Left ventricle myocardium inferior (tissue), 1 donor: Measurements from ENCODE around the gene TP63. TPM values are rescaled to one million over a fixed set of nuclear protein-coding genes. Genes with fewer than 3 reads are reported as not detected.

Experiments used
- DNase-seq: peaks from one replicate; pipeline ENCODE4 v3.0.0-alpha.2; 2020
- H3K27ac ChIP-seq: fragments of 200-600 bp; replicated peaks from 2 replicates; pipeline ENCODE4 v1.8.0; 2021
- H3K27me3 ChIP-seq: fragments of 200-600 bp; 2 replicates; pipeline ENCODE4 v1.8.0; 2021; ENCODE audit warnings: low read depth
- H3K36me3 ChIP-seq: fragments of 200-600 bp; 2 replicates; pipeline ENCODE4 v1.8.0; 2021
- H3K4me1 ChIP-seq: fragments of 200-600 bp; 2 replicates; pipeline ENCODE4 v1.8.0; 2021
- H3K4me3 ChIP-seq: fragments of 200-600 bp; 2 replicates; pipeline ENCODE4 v1.8.0; 2021; ENCODE audit warnings: mild to moderate bottlenecking, moderate library complexity
- H3K9me3 ChIP-seq: fragments of 200-600 bp; replicated peaks from 2 replicates; pipeline ENCODE4 v1.8.0; 2021
- CTCF ChIP-seq: fragments of 200-600 bp; IDR thresholded peaks from 2 replicates; pipeline ENCODE4 v1.8.0; 2021; ENCODE audit warnings: antibody characterized with exemption, mild to moderate bottlenecking, borderline replicate concordance
- intact Hi-C: fragments of 100-400 bp; cut with micrococcal nuclease; formaldehyde crosslinking; loops from one replicate; pipeline ENCODE4 v1.11.0; 2022
- total RNA-seq: library from RNA; stranded (reverse); fragmentation: NEBNext Ultra II Directional; extraction: Animal tissue kit (Norgen Biotek cat#: 25700); gene quantifications from one replicate; pipeline ENCODE4 v1.2.1, GENCODE V29; 2021
- donor health status: DM: no; HTN: yes; CAD: no; lungs with severe emphysema.

The TP63 gene
- total RNA-seq, 1 donor from 2014 or later: 0.14 TPM

GRCh38 chr3:189737071-189737470, 105.9 kb downstream of the TP63 start:
- Histone ChIP-seq H3K36me3 (no peaks in the 10 kb centered on the region), H3K9me3 (no peaks in the 10 kb centered on the region), H3K4me3 (no peak overlapping the region), H3K27me3 (no peaks in the 10 kb centered on the region), H3K4me1 (no peaks in the 10 kb centered on the region), H3K27ac (no peak overlapping the region)
- intact Hi-C loops: no loop called here
- TF ChIP-seq CTCF: no peak
- DNase-seq: no peak

GRCh38 chr3:189737619-189738018, 106.4 kb downstream of the TP63 start:
- H3K4me1 ChIP-seq: no peaks in the 10 kb centered on the region
- no peaks in the 10 kb centered on the region for H3K27me3 ChIP-seq
- no peak overlapping the region for H3K27ac ChIP-seq
- intact Hi-C loops: no loop called here
- TF ChIP-seq CTCF: no peak
- no peaks in the 10 kb centered on the region for H3K9me3 ChIP-seq
- no peak for DNase-seq
- H3K36me3 ChIP-seq: no peaks in the 10 kb centered on the region
- H3K4me3 ChIP-seq: no peak overlapping the region

GRCh38 chr3:189739378-189739777, 108.2 kb downstream of the TP63 start:
- no peaks in the 10 kb centered on the region for H3K36me3 ChIP-seq

GRCh38 chr3:189740156-189740555, 109.0 kb downstream of the TP63 start:
- Histone ChIP-seq H3K27me3 (no peaks in the 10 kb centered on the region), H3K4me3 (no peak overlapping the region), H3K4me1 (no peaks in the 10 kb centered on the region), H3K9me3 (peaks cover 12% of the 10 kb centered on the region), H3K27ac (no peak overlapping the region), H3K36me3 (no peaks in the 10 kb centered on the region)
- TF ChIP-seq CTCF: no peak
- intact Hi-C loops: no loop called here
- no peak for DNase-seq

More at GRCh38 chr3:189739378-189739777, 108.2 kb downstream of the TP63 start:
- intact Hi-C loops: no loop called here
- Histone ChIP-seq H3K4me1 (no peaks in the 10 kb centered on the region), H3K4me3 (no peak overlapping the region), H3K9me3 (peaks cover 4% of the 10 kb centered on the region), H3K27ac (no peak overlapping the region), H3K27me3 (no peaks in the 10 kb centered on the region)
- no peak for TF ChIP-seq CTCF
- no peak for DNase-seq

GRCh38 chr3:189744235-189744634, 113.0 kb downstream of the TP63 start:
- H3K4me3 ChIP-seq: no peak overlapping the region
- no peaks in the 10 kb centered on the region for H3K27me3 ChIP-seq
- no peaks in the 10 kb centered on the region for H3K4me1 ChIP-seq
- H3K27ac ChIP-seq: no peak overlapping the region
- TF ChIP-seq CTCF: no peak
- peaks cover 39% of the 10 kb centered on the region for H3K9me3 ChIP-seq
- intact Hi-C loops: no loop called here
- no peaks in the 10 kb centered on the region for H3K36me3 ChIP-seq
- DNase-seq: no peak

DNA sequence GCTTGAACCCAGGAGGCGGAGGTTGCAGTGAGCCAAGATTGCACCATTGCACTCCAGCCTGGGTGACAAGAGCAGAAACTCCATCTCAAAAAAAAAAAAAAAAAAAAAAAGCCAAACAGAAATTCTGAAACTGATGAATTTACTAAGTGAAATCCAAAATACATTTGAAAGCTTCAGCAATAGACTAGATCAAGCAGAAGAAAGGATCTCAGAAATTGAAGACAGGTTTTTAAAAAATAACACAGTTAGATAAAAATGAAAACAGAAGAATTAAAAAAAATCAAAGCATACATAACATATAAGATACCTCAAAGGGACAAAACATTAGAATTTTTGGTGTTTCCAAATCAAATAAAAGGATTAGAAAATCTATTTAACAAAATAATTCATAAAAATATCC, 114.4 kb downstream of the TP63 start:
- no peak for TF ChIP-seq CTCF
- Histone ChIP-seq H3K27me3 (no peaks in the 10 kb centered on the region), H3K36me3 (no peaks in the 10 kb centered on the region), H3K4me1 (no peaks in the 10 kb centered on the region), H3K9me3 (peaks cover 42% of the 10 kb centered on the region), H3K27ac (no peak overlapping the region), H3K4me3 (no peak overlapping the region)
- intact Hi-C loops: no loop called here
- DNase-seq: no peak
